Immature natural killer cell (primary cell): ENCODE measurements around the gene MRPS10. TPM values are rescaled to one million over a fixed set of nuclear protein-coding genes. Genes with fewer than 3 reads are reported as not detected.
"Not testable (repeated sequence)": the region's sequence is repeated elsewhere in the genome, so short reads cannot be mapped to it uniquely, and the experiment has no call there.

Experiments used
- DNase-seq, 3 donors: peaks; one replicate each; pipeline ENCODE4 v3.0.0; 2022; ENCODE audit warnings: mixed read lengths in 1 of 3
- H3K27ac Mint-ChIP-seq, 6 donors: one replicate each; pipeline ENCODE4 v1.8.0; 2020; ENCODE audit warnings: mixed read lengths in 6 of 6, mild to moderate bottlenecking in 5 of 6, inconsistent platforms in 4 of 6, moderate library complexity in 3 of 6
- H3K27me3 Mint-ChIP-seq, 3 donors: one replicate each; pipeline ENCODE4 v1.8.0; 2020 to 2021; ENCODE audit warnings: low read depth in 3 of 3, mild to moderate bottlenecking in 3 of 3, mixed read lengths in 3 of 3, moderate library complexity in 3 of 3, inconsistent platforms in 1 of 3
- H3K36me3 Mint-ChIP-seq, 3 donors: one replicate each; pipeline ENCODE4 v1.8.0; 2020; ENCODE audit warnings: mixed read lengths in 3 of 3, inconsistent platforms in 2 of 3, mild to moderate bottlenecking in 2 of 3
- H3K4me1 Mint-ChIP-seq, 2 donors: one replicate each; pipeline ENCODE4 v1.8.0; 2020; ENCODE audit warnings: inconsistent platforms in 2 of 2, mild to moderate bottlenecking in 2 of 2, mixed read lengths in 2 of 2, moderate library complexity in 1 of 2
- H3K4me3 Mint-ChIP-seq, 5 donors: one replicate each; pipeline ENCODE4 v1.8.0; 2020; ENCODE audit warnings: mild to moderate bottlenecking in 5 of 5, mixed read lengths in 5 of 5, inconsistent platforms in 3 of 5, moderate library complexity in 3 of 5
- H3K9me3 Mint-ChIP-seq, 6 donors: one replicate each; pipeline ENCODE4 v1.8.0; 2020; ENCODE audit warnings: mild to moderate bottlenecking in 6 of 6, mixed read lengths in 6 of 6, inconsistent platforms in 4 of 6, moderate library complexity in 3 of 6
- polyA plus RNA-seq, 3 donors: library from polyadenylated mRNA; unstranded; fragments of 300-500 nt; fragmentation: Illumina TruSeq; gene quantifications; one replicate each; pipeline ENCODE4 v1.2.3, GENCODE V29; 2021

MRPS10 gene
- polyA plus RNA-seq, 3 donors from 2014 or later: 44.7 to 52.5 (median 46.7) TPM

DNA sequence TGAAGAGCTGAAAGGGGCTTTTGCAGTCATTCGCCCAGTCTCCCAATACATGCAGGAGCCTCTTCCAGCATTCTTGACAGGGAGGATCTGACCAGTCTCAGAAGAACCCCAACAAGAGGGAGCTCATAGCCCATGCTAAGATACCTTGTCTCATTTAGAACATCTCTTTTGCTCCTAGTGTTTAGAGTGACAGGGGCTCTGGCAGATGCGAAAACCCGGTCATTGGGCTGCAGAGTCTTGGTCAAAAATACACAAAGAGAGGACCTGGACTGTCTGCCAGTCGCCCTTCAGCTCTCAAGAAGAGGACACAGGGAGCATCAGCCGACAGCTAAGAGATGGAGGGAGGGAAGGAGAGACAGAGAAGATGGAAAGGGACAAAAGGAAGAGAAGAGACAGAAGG lies 23.6 kb downstream of the MRPS10 start:
- Mint-ChIP-seq H3K27me3 (no peaks in the 10 kb centered on the region), H3K9me3 (no peaks in the 10 kb centered on the region), H3K4me1 (no peaks in the 10 kb centered on the region), H3K36me3 (peaks cover 0 to 11% (median 7%) of the 10 kb centered on the region in 3 donors), H3K4me3 (no peak overlapping the region), H3K27ac (peak overlapping the region in 1 of 6 donors; percentile 31)
- no peak for DNase-seq

DNA sequence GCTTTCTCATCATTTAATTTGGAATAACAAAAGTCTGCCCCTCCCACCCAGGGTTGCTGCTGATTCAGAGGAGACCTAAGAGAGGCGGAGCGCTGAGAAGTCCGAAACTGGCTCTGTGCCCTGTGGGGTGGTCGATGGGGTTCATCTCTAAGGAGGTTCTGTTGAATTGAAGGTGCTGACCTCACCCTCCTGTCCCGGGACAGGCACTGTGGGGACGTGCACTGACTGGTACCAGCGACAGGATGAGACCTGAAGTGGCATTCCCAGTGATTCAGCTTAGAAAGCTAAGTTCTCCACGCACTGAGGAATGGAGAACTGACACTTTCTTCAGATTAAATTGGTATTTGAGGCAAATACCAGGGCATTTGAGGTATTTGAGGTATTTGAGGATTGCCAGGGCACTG lies 24.2 kb downstream of the MRPS10 start:
- no peak for DNase-seq
- no peaks in the 10 kb centered on the region for H3K9me3 Mint-ChIP-seq
- H3K4me3 Mint-ChIP-seq: no peak overlapping the region
- H3K27ac Mint-ChIP-seq: no peak overlapping the region
- H3K27me3 Mint-ChIP-seq: no peaks in the 10 kb centered on the region
- no peaks in the 10 kb centered on the region for H3K4me1 Mint-ChIP-seq
- peaks cover 0 to 16% (median 7%) of the 10 kb centered on the region in 3 donors for H3K36me3 Mint-ChIP-seq

DNA sequence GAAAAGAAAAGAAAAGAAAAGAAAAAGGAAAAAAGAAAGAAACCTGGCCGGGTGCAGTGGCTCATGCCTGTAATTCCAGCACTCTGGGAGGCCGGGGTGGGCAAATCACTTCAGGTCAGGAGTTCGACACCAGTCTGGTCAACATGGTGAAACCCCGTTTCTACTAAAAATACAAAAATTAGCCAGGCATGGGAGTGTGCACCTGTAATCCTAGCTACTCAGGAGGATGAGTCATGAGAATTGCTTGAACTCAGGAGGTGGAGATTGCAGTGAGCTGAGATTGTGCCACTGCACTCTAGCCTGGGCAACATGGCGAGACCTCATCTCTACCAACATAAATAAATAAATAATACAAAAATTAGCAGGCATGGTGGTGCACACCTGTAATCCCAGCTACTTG lies 25.3 kb downstream of the MRPS10 start:
- H3K9me3 Mint-ChIP-seq, H3K4me3 Mint-ChIP-seq, H3K4me1 Mint-ChIP-seq, H3K27me3 Mint-ChIP-seq, H3K27ac Mint-ChIP-seq, DNase-seq: not testable (repeated sequence)
- peaks cover 0 to 19% (median 7%) of the 10 kb centered on the region in 3 donors for H3K36me3 Mint-ChIP-seq

DNA sequence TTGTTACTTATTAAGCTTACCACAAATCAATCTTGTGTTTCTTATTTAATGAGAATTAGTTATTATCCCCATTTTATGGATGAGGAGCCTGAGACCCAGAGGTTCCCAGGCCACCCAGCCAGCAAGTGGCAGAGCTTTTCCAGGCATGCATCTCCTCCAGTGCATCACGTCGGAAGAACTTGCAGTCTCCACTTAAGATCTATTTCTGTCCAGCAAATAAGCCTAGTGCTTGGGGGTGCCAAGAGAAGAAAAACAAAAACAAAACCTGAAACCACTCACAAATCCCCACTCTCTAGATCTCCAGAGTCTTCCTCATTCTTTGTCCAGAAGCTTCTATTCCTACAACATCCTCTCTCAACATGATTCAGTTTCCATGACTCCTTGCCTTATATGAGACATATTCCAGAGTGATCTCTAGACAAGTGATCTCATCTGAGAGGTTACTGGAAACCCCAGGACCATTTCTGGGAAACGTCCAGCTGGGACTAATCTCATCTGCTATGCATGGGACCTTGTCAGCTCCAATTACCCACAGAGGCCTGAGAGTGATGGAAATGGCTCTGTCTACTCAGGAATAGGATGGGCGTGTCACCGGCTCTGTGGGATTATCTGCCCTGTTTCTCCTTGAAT lies 27.0 kb downstream of the MRPS10 start:
- Mint-ChIP-seq H3K9me3 (no peaks in the 10 kb centered on the region), H3K36me3 (peaks cover 0 to 19% (median 7%) of the 10 kb centered on the region in 3 donors), H3K4me3 (no peak overlapping the region), H3K27me3 (no peaks in the 10 kb centered on the region), H3K27ac (no peak overlapping the region), H3K4me1 (no peaks in the 10 kb centered on the region)
- no peak for DNase-seq

DNA sequence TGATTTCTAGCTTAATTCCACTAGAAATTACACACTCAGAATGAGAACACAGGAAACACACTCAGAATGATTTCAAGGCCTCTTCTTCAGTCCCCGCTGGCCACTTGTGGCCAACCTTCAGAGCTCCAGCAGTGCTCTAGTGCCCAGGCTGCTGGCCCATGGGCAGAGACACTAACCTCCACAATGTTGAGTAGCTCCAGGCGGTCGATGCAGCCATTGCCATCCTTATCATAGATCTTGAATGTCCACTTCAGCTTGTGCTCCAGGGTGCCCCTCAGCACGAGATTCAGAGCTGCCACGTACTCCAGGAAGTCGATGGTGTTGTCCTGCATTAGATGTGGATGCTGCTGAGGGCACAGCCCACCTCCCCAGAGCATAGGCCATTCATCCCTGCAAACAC lies 29.3 kb downstream of the MRPS10 start:
- H3K4me1 Mint-ChIP-seq: no peaks in the 10 kb centered on the region
- peaks cover 4 to 18% (median 4%) of the 10 kb centered on the region in 3 donors for H3K36me3 Mint-ChIP-seq
- H3K27me3 Mint-ChIP-seq: peaks cover 0 to 5% (median 0%) of the 10 kb centered on the region in 3 donors
- no peak overlapping the region for H3K27ac Mint-ChIP-seq
- no peak overlapping the region for H3K4me3 Mint-ChIP-seq
- H3K9me3 Mint-ChIP-seq: no peaks in the 10 kb centered on the region
- no peak for DNase-seq

DNA sequence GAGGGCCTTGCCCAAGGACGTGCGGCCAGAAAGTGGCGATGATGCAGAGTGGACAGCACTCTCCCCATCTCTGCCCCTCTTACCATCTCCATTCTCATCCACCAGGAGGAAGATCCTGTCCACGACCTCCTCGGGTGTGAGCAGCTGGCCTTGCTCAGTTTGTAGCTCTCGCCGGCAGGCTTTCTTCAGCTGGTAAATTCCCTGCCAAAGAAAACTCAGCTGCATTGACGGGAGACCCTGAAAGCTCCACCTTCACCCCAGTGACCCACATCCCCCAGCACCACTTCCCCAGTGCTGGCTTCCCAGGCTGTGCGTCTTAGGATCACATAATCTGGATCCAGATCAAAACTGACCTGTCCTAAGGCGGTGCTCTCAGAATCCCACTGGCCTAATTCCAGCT lies 32.1 kb downstream of the MRPS10 start:
- H3K27ac Mint-ChIP-seq: no peak overlapping the region
- H3K4me3 Mint-ChIP-seq: no peak overlapping the region
- no peak for DNase-seq
- peaks cover 4 to 12% (median 4%) of the 10 kb centered on the region in 3 donors for H3K36me3 Mint-ChIP-seq
- no peaks in the 10 kb centered on the region for H3K4me1 Mint-ChIP-seq
- H3K9me3 Mint-ChIP-seq: no peaks in the 10 kb centered on the region
- H3K27me3 Mint-ChIP-seq: peaks cover 0 to 7% (median 0%) of the 10 kb centered on the region in 3 donors

DNA sequence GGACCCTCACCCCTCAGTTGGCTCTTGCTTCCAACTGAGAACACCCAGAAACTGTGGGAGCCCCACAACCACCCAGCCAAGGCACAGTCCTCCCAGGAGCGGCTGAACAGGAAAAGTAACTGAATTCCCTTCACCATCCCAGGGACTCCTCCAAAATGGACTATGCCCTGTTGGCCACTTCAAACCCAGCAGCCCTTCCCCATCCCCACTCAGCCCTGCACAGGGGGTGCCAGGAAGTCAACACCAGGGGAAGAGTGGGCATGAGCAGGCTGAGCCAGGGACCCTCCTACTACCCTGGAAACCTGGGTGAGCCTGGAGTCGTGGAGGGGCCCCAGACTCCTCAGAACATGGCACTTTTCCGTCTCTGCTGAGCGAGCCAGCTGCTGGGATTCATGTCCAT lies 33.2 kb downstream of the MRPS10 start:
- Mint-ChIP-seq H3K27me3 (peaks cover 0 to 7% (median 0%) of the 10 kb centered on the region in 3 donors), H3K9me3 (no peaks in the 10 kb centered on the region), H3K36me3 (peaks cover 4 to 12% (median 4%) of the 10 kb centered on the region in 3 donors), H3K4me1 (no peaks in the 10 kb centered on the region), H3K4me3 (no peak overlapping the region), H3K27ac (no peak overlapping the region)
- DNase-seq: no peak

DNA sequence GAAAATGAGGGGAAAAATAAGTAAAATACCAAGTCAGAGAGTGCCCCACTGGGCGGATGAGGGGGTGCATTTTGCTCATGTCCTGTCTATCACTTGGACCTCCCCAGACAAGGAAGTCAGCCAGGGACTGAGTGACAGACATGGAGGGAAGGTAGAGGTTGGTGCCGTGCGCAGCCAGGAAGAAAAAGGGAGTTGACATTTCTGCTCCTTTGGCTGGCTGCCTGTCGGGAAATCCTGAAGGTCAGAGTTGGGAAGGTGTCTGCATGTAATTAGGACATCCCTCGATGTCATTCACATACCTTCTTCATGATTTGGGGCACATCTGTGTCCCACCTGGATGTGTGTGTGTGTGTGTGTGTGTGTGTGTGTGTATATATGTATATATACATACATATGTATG lies 35.6 kb downstream of the MRPS10 start:
- Mint-ChIP-seq H3K4me1 (no peaks in the 10 kb centered on the region), H3K36me3 (peaks cover 4% of the 10 kb centered on the region in 3 donors), H3K27ac (no peak overlapping the region), H3K9me3 (no peaks in the 10 kb centered on the region), H3K4me3 (no peak overlapping the region), H3K27me3 (peaks cover 0 to 12% (median 2%) of the 10 kb centered on the region in 3 donors)
- no peak for DNase-seq

DNA sequence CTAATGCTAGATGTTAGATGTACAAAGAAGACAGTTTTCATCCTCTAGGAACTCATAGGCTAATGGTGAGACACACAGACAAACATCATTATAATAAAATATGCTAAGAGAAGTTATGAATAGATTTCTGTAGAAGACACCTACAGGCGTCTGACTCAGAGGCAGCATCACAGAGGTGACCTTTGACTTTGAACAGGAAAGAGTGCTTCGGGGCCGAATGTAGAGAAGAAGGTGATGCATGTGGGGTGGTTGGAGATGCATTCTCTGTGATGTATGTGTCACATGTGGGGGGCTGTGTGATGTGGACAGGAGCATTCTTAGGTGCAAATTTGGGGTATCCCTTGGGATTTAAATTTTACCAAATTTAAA lies 37.7 kb downstream of the MRPS10 start:
- H3K4me1 Mint-ChIP-seq: no peaks in the 10 kb centered on the region
- H3K4me3 Mint-ChIP-seq: no peak overlapping the region

DNA sequence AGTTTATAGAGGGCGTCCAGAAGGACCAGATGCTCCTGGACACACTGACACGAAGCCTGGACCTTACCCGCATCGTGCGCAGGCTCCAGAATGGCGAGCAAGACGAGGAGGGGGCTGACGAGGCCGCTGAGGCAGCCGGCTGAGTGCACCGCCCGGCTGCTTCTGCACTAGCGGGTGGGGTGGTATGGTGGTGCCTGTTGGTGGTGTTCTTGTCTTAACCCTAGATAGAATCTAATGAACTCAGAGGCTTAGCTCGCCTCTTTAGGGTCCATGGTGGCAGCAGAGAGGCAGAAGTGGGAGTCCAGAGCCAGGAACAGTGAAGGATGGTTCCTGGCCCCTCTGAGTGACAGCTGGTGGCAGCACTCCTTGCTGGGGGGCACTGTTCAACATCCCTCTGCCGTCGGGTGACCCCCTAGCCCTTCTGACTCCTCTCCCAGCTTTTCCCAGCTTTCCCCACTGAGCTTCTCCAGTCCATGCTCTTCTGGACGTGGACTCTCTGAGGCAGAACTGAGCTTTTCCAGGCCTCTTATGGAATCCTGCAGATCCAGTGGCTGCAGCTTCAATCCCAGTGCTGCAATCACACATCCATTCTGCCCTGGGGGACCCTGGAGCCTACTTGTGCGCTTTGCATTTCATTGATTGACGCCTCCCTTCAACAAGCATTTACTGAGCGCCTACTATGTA lies 38.3 kb downstream of the MRPS10 start:
- DNase-seq: no peak
- peaks cover 0 to 12% (median 2%) of the 10 kb centered on the region in 3 donors for H3K27me3 Mint-ChIP-seq
- H3K9me3 Mint-ChIP-seq: no peaks in the 10 kb centered on the region
- H3K4me1 Mint-ChIP-seq: no peaks in the 10 kb centered on the region
- H3K4me3 Mint-ChIP-seq: no peak overlapping the region
- H3K36me3 Mint-ChIP-seq: no peaks in the 10 kb centered on the region
- no peak overlapping the region for H3K27ac Mint-ChIP-seq

More for the DNA sequence above, 37.7 kb downstream of the MRPS10 start:
- Mint-ChIP-seq H3K27ac (no peak overlapping the region), H3K9me3 (no peaks in the 10 kb centered on the region), H3K36me3 (no peaks in the 10 kb centered on the region), H3K27me3 (peaks cover 0 to 12% (median 2%) of the 10 kb centered on the region in 3 donors)
- no peak for DNase-seq

DNA sequence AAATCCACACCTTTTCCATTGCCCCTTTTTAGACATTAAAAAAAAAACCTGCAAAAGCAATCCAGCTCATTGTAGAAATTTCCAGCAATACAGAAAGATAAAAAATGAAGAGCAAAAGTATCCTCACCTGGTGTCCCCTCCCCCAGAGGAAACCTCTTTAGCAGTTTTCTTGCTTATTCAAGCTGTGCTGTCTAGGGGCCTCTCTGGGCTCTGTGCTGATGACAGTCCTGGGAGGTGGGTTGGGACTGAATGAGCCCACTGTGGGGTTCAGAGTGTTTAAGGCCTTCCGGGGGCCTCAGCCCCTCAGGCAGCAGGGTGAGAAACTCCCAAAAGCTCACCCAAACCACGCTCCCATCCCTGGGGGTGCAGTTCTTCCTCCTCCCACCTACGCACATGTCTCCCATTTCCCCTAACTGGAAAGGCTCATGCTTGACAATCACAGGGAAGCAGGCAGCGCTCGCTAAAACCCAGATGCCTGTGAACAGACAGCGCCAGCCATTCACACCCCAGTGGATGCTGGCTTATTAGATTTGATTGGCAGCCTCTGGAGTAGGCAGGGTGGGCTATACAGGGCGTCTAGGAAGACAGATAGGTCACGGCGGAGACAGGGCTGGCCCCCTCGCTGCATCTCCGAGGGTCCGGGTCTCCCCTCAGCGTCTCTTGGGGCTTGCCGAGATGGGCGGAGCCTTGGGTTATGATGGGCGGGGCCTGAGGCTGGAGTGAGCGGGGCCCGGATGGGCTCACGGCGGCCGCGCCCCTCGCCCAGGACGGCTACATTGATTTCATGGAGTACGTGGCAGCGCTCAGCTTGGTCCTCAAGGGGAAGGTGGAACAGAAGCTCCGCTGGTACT lies 39.9 kb downstream of the MRPS10 start:
- no peak for DNase-seq
- Mint-ChIP-seq H3K36me3 (no peaks in the 10 kb centered on the region), H3K9me3 (no peaks in the 10 kb centered on the region), H3K27ac (no peak overlapping the region), H3K4me3 (no peak overlapping the region), H3K27me3 (peaks cover 0 to 10% (median 2%) of the 10 kb centered on the region in 3 donors), H3K4me1 (no peaks in the 10 kb centered on the region)

DNA sequence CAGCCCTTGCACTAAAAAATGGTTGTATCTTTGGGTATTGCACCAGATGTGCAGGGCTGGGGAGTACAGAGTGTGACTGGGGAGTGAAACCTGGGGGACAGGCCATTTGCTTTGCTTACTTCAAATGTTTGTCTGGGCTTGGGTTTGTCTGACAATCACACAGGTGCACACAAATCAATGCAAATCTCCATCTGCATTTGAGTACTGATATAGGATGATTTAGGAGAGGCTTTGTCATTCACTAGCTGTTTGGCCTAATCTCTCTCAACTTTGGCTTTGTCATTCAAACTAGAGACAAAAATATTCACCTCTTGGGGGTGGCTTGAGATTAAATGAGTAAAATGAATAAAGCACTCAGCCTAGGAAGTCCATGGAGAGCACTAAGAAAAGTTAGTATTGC lies 40.7 kb downstream of the MRPS10 start:
- no peak for DNase-seq
- Mint-ChIP-seq H3K9me3 (no peaks in the 10 kb centered on the region), H3K4me1 (no peaks in the 10 kb centered on the region), H3K27ac (no peak overlapping the region), H3K27me3 (peaks cover 0 to 12% (median 4%) of the 10 kb centered on the region in 3 donors), H3K4me3 (no peak overlapping the region), H3K36me3 (no peaks in the 10 kb centered on the region)

DNA sequence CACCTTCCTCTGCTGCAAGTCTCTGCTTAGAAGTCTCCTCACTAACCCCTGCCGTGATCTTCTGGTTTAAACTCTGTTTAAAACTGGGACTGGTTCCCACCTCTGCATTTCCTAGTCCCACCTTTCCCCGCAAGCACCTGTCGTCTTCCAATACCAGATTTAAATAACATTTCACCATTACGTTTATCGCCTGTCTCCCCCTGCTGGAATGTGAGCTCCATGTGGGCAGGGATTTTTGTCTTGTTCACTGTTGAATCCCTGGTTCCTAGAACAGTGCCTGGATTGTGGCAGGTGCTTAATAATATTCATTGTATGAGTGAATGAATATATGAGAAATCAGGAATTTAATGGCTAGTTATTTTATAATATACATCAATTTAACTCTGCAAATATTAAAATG lies 41.8 kb downstream of the MRPS10 start:
- Mint-ChIP-seq H3K9me3 (no peaks in the 10 kb centered on the region), H3K27me3 (peaks cover 0 to 10% (median 4%) of the 10 kb centered on the region in 3 donors), H3K4me3 (no peak overlapping the region), H3K27ac (no peak overlapping the region), H3K36me3 (no peaks in the 10 kb centered on the region), H3K4me1 (no peaks in the 10 kb centered on the region)
- DNase-seq: no peak

DNA sequence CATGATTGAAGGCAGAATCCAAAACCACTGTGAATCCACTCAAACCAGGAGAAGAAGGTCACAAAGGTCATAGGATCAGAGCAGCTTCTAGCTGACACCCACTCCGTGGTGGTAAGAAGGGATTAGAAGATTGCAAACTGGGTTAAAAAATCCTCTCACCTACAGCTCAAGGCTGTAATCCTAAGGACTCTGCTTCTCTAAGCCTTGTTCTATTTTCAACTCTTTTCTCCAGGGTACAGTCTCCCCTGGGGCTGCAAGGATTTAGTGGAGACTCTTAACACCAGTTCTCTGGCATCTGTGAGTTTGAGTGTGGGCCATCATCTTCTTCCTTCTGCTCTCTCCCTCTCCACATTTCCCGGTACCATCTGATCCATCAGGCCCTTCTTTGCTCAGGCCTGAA lies 44.6 kb downstream of the MRPS10 start, which contains the start of gene GUCA1A:
TSS of gene GUCA1A (plus strand) at position 264 of the 400 bp plus-strand sequence. CDS start 250 bp downstream, outside the sequence.
- H3K4me1 Mint-ChIP-seq: no peaks in the 10 kb centered on the region
- H3K27me3 Mint-ChIP-seq: peaks cover 2 to 5% (median 4%) of the 10 kb centered on the region in 3 donors
- no peak within 1 kb of the TSS for H3K4me3 Mint-ChIP-seq
- no peaks in the 10 kb centered on the region for H3K36me3 Mint-ChIP-seq
- no peak for DNase-seq
- no peaks in the 10 kb centered on the region for H3K9me3 Mint-ChIP-seq
- H3K27ac Mint-ChIP-seq: no peak within 1 kb of the TSS
